ENCODE results near the gene LSAMP.
"Not testable (repeated sequence)": the region's sequence is repeated elsewhere in the genome, so short reads cannot be mapped to it uniquely, and the experiment has no call there.

Gene LSAMP

GRCh38 chr3:115823083-115823482 lies 622.2 kb downstream of the LSAMP start:
- no peak for DNase-seq

DNA sequence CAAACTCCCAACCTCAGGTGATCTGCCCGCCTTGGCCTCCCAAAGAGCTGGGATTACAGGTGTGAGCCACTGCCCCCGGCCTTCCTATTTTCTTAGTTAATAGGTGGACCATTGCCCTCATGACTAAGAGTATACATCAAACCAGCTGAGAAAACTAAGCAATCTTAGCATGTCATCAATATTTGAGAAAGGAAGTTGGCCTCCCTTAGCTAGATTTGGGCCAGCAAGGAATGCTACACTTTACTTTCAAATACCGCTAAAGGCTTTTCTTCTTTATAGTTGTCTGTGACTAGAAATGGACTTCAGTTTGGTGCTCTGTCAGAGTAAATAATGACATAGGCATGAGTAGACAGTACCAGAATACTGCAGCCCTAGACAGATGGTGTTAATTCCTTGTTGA lies 622.7 kb downstream of the LSAMP start:
- no peak for DNase-seq

- DNase-seq = peak; percentile 76
Observed at GRCh38 chr3:115819785-115820384, 625.4 kb downstream of the LSAMP start.

- peak; percentile 69 for DNase-seq
Observed at GRCh38 chr3:115814778-115815380, 630.4 kb downstream of the LSAMP start.

DNA sequence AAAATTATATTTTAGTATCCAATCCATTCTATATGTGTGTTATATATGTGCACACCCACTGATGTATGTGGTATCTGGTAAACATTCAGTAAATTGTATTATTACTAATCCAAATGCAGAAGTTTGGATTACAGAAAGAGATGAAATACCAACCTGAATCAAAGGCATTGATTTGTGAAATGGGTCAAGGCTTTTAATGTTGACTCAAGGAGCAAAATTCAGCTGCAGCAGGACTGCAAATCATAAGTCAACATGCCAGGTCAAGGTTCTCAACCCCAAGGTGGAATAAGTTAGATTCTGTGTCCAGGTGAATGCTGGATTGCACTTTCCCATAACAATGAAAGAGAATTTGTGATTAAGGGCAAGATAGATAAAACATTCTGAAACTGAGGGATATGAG lies 631.3 kb downstream of the LSAMP start:
- no peak for DNase-seq

GRCh38 chr3:115808816-115809215 lies 636.5 kb downstream of the LSAMP start:
- DNase-seq = no peak

DNA sequence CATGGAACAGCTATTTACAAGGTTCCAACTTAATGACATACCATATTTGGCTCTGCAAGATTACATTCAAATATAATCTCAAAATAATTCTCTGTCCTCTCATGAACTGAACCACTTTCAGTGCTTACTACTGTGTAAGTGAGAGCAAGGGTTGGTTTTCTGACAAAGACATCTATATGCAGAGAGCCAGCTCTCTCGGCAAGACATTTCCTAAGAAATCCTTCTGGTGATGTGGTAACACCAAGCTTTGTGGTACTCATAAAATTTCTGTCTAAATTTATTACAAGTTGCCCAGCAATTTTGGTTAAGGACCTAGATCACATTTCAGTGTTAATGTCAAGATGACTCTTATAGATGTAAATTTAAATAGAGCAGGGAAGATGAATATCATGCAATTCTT lies 637.0 kb downstream of the LSAMP start:
- no peak for DNase-seq

GRCh38 chr3:115806501-115806900 lies 638.8 kb downstream of the LSAMP start:
- no peak for DNase-seq

- DNase-seq = no peak
Observed at GRCh38 chr3:115805520-115805919, 639.8 kb downstream of the LSAMP start.

- DNase-seq = no peak
Observed at GRCh38 chr3:115804713-115805119, 640.6 kb downstream of the LSAMP start.

DNA sequence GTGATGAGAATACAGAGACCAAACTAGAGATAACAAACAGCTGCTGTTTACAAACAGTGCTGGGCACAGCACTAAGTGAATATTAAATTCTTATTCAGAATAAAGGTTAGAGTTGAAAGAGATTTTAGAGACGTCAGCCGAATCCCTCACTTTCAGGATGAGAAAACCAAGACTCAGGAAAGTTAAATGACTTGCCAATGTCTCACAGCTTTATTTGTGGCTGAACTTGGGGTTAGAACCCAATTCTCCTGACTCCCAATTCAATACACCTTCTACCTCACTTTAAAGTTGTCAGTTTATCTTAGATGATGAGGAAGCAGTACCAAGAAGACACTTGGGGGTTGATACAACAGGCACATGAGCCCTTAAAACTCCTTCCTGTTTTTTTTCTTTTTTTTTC lies 641.1 kb downstream of the LSAMP start:
- no peak for DNase-seq

- DNase-seq = no peak
Observed at GRCh38 chr3:115803661-115804060, 641.6 kb downstream of the LSAMP start.

GRCh38 chr3:115800489-115801075 lies 644.7 kb downstream of the LSAMP start:
- DNase-seq = no peak

GRCh38 chr3:115800065-115800464 lies 645.2 kb downstream of the LSAMP start:
- DNase-seq = not testable (repeated sequence)

- DNase-seq = peak; percentile 36
Observed at GRCh38 chr3:115792206-115792955, 652.9 kb downstream of the LSAMP start.

- not testable (repeated sequence) for DNase-seq
Observed at GRCh38 chr3:115791271-115792153, 653.8 kb downstream of the LSAMP start.

DNA sequence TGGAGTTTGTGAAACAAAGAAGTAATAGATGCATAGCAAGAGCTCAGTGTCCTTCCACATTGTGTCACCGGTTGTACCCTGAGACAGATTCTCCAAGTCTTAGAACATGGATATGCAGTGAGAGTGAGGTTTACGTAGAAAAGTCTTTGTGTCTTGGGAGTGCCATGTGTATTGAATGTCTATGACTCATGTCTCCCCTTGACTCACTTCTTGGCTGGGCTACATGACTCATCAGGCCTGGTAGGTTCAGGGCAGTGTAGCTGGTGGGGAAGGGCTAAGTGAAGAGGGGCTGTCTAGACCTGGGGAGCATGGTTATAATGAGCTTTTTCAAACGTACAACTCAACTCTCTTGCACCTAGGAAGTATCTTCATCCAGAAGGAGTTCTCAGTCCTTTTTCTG lies 654.5 kb downstream of the LSAMP start:
- no peak for DNase-seq

DNA sequence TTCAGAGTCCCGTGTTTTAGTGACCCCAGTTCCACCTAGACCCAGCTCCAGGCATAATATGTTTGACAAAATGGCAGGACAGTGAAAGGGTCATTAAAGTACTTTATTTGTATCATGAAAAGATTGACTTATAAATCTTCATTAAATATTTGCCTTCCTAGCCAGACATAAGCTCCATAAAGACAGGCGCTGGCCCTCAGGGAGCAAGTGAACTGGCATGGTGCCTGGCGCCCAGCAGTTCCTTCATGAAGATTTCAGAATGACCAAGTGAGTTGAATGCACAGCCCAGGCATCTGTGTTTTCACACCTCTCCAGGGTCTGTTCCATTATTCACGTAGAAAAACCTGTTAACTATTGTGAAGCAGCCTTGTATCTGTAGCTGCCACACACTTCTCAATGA lies 655.8 kb downstream of the LSAMP start:
- DNase-seq = no peak

GRCh38 chr3:115788921-115789470 lies 656.3 kb downstream of the LSAMP start:
- DNase-seq = no peak

DNA sequence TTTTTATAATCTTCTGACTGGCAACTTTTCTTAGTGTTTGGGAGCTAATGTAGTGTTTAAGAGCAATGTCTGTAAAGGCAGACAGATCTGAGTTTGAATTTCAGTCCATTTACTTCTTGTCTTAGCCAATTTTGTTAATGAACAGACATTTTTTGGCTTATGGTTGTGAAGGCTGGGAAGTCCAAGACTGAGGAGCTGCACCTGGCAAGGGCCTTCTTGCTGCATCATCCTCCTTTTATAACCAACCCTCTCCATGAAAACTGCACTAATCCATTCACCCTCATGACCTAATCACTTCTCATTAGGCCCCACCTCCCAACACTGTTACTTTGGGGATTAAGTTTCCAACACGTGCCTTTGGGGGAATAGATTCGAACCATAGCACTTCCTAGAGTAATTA lies 657.5 kb downstream of the LSAMP start:
- no peak for DNase-seq

DNA sequence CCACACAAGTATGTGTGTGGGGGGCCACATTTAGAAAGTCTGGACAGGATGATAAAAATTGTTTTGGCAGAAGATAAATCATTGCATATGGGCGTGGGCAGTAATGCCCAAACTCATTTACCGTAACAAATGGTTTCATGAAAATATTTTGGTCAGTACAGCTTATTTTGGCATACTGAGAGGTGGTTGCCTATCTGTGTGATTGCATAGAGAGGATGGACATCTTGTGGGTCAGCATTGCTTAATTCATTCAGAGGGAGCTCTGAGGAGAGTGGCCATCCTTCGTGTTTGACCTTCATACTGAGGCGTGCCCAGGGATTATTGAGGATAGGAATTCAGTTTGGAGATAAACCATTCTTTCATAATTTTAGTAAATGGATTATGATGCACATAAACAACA lies 659.5 kb downstream of the LSAMP start:
- no peak for DNase-seq

- DNase-seq = no peak
Observed at GRCh38 chr3:115784739-115785536, 660.3 kb downstream of the LSAMP start.

Measured in CD4-positive, alpha-beta T cell treated with Interleukin-17A for 1 hour (primary cell).